GM06990 (cell line): ENCODE data around the gene DDI2.

ENCODE experiments used
- DNase-seq: peaks from one replicate; pipeline ENCODE4 v3.0.0-alpha.2; 2011; ENCODE audit not compliant: insufficient read length; ENCODE audit errors: extremely low read depth
- H3K27me3 ChIP-seq: replicated peaks from 2 replicates; pipeline ENCODE4 v1.6.0; 2011; ENCODE audit warnings: low read length; ENCODE audit not compliant: control insufficient read depth, insufficient read depth
- H3K36me3 ChIP-seq: 2 replicates; pipeline ENCODE4 v1.5.1; 2011; ENCODE audit warnings: low read length; ENCODE audit not compliant: control insufficient read depth, insufficient read depth
- H3K4me3 ChIP-seq: replicated peaks from 2 replicates; pipeline ENCODE4 v1.5.1; 2011; ENCODE audit warnings: low read depth, mild to moderate bottlenecking, control low read depth, low read length
- TF ChIP-seq, protein P1 (sequence below): IDR thresholded peaks from 2 replicates; pipeline ENCODE4 v1.5.1; 2011; ENCODE audit warnings: low read length, control low read depth, mild to moderate bottlenecking, inconsistent platforms; ENCODE audit not compliant: insufficient read depth, poor library complexity, severe bottlenecking

Gene DDI2

DNA sequence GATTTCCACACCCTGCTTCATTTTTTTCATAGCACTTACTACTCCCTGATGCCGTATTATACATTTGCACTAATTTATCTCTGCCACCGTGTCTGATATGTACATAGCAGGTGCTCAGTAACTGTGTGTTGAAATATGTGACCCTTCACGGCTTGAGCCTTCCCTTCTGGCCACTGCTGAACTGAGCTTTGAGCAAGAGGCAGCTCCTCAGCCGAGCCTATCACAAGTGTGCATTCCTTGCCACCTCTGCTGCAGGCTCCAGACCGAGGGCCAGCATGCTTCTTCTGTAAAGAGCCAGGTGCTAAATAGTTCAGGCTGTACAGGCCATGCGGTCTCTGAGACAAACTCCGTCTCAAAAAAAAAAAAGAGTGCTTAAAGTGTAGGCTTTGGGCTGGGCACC, 89.5 kb downstream of the DDI2 start:
- TF ChIP-seq, protein P1, sequence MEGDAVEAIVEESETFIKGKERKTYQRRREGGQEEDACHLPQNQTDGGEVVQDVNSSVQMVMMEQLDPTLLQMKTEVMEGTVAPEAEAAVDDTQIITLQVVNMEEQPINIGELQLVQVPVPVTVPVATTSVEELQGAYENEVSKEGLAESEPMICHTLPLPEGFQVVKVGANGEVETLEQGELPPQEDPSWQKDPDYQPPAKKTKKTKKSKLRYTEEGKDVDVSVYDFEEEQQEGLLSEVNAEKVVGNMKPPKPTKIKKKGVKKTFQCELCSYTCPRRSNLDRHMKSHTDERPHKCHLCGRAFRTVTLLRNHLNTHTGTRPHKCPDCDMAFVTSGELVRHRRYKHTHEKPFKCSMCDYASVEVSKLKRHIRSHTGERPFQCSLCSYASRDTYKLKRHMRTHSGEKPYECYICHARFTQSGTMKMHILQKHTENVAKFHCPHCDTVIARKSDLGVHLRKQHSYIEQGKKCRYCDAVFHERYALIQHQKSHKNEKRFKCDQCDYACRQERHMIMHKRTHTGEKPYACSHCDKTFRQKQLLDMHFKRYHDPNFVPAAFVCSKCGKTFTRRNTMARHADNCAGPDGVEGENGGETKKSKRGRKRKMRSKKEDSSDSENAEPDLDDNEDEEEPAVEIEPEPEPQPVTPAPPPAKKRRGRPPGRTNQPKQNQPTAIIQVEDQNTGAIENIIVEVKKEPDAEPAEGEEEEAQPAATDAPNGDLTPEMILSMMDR: no peak
- Histone ChIP-seq H3K36me3 (peaks cover 7% of the 10 kb centered on the region), H3K4me3 (no peak overlapping the region), H3K27me3 (no peaks in the 10 kb centered on the region)
- no peak for DNase-seq

DNA sequence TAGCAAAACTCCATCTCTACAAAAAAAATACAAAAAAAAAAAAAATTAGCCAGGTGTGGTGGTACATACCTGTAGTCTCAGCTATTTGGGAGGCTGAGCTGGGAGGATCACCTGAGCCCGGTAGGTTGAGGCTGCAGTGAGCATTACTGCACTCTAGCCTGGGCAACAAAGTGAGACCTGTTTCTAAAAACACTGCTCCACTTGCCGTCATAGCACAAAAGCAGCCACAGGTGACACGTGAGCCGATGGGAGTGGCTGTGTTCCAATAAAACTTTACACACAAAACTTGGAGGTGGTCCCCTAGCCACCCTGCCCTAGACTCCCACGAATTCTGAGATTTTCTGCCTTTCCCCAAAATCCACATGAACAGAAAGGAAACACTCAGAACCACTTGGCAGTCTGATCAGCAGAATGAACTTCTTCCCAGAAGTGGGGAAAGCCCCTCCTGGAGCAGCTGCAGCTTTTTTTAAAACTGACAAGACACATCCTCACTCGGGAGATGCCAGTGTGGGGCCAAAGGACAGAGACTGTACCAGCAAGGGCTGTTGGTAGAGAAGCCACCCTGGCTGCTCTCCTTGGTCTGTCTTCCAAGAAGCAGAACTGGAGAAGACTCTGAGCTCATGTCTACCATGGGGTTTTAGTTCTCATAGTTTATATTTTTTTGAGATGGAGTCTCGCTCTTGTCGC, 90.1 kb downstream of the DDI2 start:
- H3K4me3 ChIP-seq: no peak overlapping the region

DNA sequence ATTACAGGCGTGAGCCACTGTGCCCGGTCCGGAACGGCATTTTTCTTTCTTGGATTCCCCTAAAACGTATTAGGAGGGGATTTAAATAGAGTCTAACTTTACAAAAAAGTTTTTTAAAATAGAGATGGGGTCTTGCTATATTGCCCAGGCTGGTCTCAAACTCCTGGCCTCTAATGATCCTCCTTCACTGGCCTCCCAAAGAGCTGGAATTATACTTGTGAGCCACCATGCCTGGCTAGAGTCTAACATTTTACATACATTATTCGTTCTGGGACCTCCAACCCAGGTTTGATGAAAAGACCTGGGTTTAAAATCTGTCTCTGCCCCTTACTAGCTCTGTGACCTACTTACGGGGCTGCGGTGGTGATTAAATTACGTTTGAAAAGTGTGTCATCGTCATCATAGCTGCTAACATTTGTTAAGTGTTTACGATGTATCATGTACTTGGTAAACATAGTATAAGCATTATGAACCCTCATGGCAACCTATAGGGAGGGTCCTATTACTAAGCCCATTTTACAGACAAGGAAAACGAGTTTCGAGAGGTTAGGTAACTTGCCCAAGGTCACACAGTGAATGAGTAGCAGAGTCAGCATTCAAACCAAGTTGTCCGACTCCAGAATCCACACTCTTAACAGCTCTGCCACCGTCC, 91.4 kb downstream of the DDI2 start:
- TF ChIP-seq, protein P1: no peak
- no peak for DNase-seq
- Histone ChIP-seq H3K4me3 (no peak overlapping the region), H3K36me3 (peaks cover 6% of the 10 kb centered on the region), H3K27me3 (no peaks in the 10 kb centered on the region)

More for the DNA sequence above, 90.1 kb downstream of the DDI2 start:
- TF ChIP-seq, protein P1: no peak
- no peaks in the 10 kb centered on the region for H3K27me3 ChIP-seq
- DNase-seq: no peak
- H3K36me3 ChIP-seq: peaks cover 6% of the 10 kb centered on the region

DNA sequence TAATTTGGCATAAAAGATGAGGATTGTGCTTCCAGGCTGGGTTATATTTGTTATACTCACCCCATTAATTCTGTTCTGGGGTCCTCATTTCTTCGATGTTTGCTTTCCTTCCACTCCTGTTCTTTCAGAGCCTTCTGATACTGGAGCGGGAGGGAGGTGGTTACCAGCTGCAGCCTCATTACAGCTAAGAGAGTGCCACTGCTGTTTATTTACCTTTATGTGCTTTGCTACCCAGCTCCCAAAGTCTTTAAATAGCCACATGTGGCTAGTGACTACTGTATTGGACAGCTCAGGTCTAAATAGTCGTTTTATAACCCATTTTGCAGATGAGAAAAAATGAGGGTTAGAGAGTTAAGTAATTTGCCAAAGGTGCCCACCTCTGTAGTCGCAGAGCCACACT, 92.0 kb downstream of the DDI2 start:
- H3K36me3 ChIP-seq: peaks cover 6% of the 10 kb centered on the region
- TF ChIP-seq, protein P1: no peak

DNA sequence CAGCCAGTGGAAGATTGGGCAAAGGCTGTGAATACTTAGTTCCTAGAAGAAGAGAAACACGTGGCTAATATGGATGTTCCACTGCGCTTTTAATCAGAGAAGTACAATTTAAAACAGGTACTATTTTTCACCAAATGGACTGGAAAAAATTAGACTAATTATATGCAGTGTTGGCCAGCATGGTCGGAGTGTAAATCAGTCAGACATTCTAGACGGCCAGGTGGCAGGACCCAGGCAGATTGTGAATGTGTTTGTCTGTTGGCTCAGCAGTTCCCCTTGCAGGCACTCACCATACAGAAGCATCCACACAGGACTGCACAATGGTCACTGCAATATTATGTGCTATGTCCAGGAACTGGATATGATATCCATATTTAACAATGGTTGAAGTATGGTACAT, 94.9 kb downstream of the DDI2 start:
- TF ChIP-seq, protein P1: no peak

More for the DNA sequence above, 92.0 kb downstream of the DDI2 start:
- Histone ChIP-seq H3K4me3 (no peak overlapping the region), H3K27me3 (no peaks in the 10 kb centered on the region)
- DNase-seq: no peak

More for the DNA sequence above, 94.9 kb downstream of the DDI2 start:
- Histone ChIP-seq H3K27me3 (no peaks in the 10 kb centered on the region), H3K36me3 (peaks cover 8% of the 10 kb centered on the region), H3K4me3 (no peak overlapping the region)
- no peak for DNase-seq
